Mucosa of descending colon (tissue), 3 donors: Measurements from ENCODE around the gene SCRN2. TPM values are rescaled to one million over a fixed set of nuclear protein-coding genes. Genes with fewer than 3 reads are reported as not detected.
A peak's percentile ranks its signal among the peaks of the same experiment; 100 is the strongest.

Experiments used
- ATAC-seq: fragments of 200-7000 bp; cut with Tn5 transposase; one replicate; pipeline ENCODE4 v1.9.1; 2020; ENCODE audit warnings: mild to moderate bottlenecking, moderate library complexity
- DNase-seq, 3 donors: peaks; one replicate each; pipeline ENCODE4 v3.0.0-alpha.2; 2020
- H3K36me3 ChIP-seq: fragments of 200-600 bp; one replicate; pipeline ENCODE4 v1.8.0; 2021; ENCODE audit warnings: low read depth, mild to moderate bottlenecking
- H3K4me1 ChIP-seq: fragments of 200-600 bp; one replicate; pipeline ENCODE4 v1.8.0; 2021; ENCODE audit warnings: low read depth, mild to moderate bottlenecking
- H3K4me3 ChIP-seq: fragments of 200-600 bp; one replicate; pipeline ENCODE4 v1.8.0; 2021; ENCODE audit warnings: mild to moderate bottlenecking
- H3K9me3 ChIP-seq: fragments of 200-600 bp; one replicate; pipeline ENCODE4 v1.8.0; 2021; ENCODE audit warnings: mild to moderate bottlenecking
- CTCF ChIP-seq: fragments of 200-600 bp; IDR thresholded peaks from one replicate; pipeline ENCODE4 v1.8.0; 2022; ENCODE audit warnings: antibody characterized with exemption, mild to moderate bottlenecking
- intact Hi-C, 2 donors: fragments of 100-400 bp; cut with DNase I in 1 of 2; cut with micrococcal nuclease in 1 of 2; formaldehyde crosslinking; loops; one replicate each; pipeline versions ENCODE4 v1.11.0 to v1.11.1; 2022; cut with DNase I, micrococcal nuclease
- total RNA-seq, 3 donors: library from RNA; stranded (reverse); fragmentation: NEBNext Ultra II Directional in 2 of 3; extraction: Animal tissue kit (Norgen Biotek cat#: 25700) in 2 of 3; gene quantifications; one replicate each; pipeline versions ENCODE4 v1.2.1 to v1.2.4, GENCODE V29; 2021 to 2023
- donor health status: DM: no; HTN: no; CAD: no; lungs with moderate emphysema.
- donor health status: DM: no; HTN: no; CAD: no.
- donor health status: DM: no; HTN: yes; CAD: no.

Gene SCRN2
- total RNA-seq, 3 donors from 2014 or later: 38.4 to 45.1 (median 38.5) TPM

GRCh38 chr17:47830396-47831002 lies 10.6 kb downstream of the SCRN2 start:
- peak overlapping the region; percentile 59 for H3K4me3 ChIP-seq
- ATAC-seq (peak; percentile 7), DNase-seq (peak in 1 of 3 donors; percentile 34)
- intact Hi-C loops: no loop called here
- TF ChIP-seq CTCF: no peak
- peaks cover 12% of the 10 kb centered on the region for H3K36me3 ChIP-seq
- H3K4me1 ChIP-seq: peaks cover 17% of the 10 kb centered on the region
- no peaks in the 10 kb centered on the region for H3K9me3 ChIP-seq

GRCh38 chr17:47829870-47830269 lies 11.2 kb downstream of the SCRN2 start:
- Histone ChIP-seq H3K4me1 (peaks cover 17% of the 10 kb centered on the region), H3K4me3 (no peak overlapping the region), H3K9me3 (no peaks in the 10 kb centered on the region), H3K36me3 (peaks cover 12% of the 10 kb centered on the region)
- no peak for DNase-seq
- peak; percentile 22 for ATAC-seq
- TF ChIP-seq CTCF: no peak
- intact Hi-C loops: no loop called here

DNA sequence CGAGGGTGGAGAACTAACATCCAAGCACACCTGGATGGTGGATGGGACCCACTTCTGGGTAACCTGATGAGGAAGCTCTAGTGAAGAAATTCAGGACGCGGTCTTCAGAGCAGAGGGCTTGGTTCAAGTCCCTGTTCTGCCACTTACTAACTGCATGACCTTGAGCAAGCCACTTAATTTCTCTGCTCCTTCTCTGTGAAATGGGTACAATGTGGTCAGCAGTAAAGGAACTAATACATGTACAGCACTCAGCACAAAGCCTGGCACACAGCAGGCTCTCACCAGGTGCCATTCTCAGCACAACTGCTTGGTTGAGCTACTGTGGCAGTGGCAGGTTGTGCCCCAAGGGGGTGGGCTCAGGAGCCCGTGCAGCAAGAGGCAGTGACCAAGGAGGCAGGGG lies 17.6 kb downstream of the SCRN2 start:
- H3K4me1 ChIP-seq: peaks cover 17% of the 10 kb centered on the region
- no peak for ATAC-seq
- no peaks in the 10 kb centered on the region for H3K9me3 ChIP-seq
- peaks cover 12% of the 10 kb centered on the region for H3K36me3 ChIP-seq
- no peak overlapping the region for H3K4me3 ChIP-seq
- TF ChIP-seq CTCF: no peak
- intact Hi-C loops: no loop called here
- no peak for DNase-seq

DNA sequence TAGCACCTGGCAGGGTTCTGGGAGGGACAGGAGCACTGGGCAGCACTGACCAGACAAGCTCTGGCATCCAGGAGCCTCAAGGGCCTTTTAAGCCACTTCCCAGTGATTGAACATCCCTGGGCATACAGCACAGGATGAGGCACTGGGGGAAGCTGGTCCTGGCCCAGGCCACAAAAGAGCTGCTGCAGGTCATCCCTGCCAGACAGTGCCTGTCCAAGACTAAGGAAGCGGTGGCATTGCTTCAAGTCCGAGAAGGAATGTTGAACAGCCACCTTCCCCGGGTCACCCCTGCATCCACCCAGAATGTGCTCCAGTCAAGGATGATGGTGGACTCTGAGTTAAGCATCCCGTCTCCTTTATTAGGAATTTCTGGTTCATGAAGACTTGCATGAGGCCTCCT lies 18.3 kb downstream of the SCRN2 start:
- DNase-seq: no peak
- no peak for TF ChIP-seq CTCF
- Histone ChIP-seq H3K4me3 (no peak overlapping the region), H3K9me3 (no peaks in the 10 kb centered on the region), H3K4me1 (peaks cover 17% of the 10 kb centered on the region), H3K36me3 (peaks cover 12% of the 10 kb centered on the region)
- no peak for ATAC-seq
- intact Hi-C loops: no loop called here

GRCh38 chr17:47821424-47822391 lies 19.4 kb downstream of the SCRN2 start, which contains the start of gene OSBPL7:
OSBPL7 (minus strand) TSS chr17:47821794; CDS start chr17:47820278, 1,516 bp downstream.
- Histone ChIP-seq H3K36me3 (peaks cover 5% of the 10 kb centered on the region), H3K4me3 (peak within 1 kb of the TSS; percentile 33), H3K9me3 (no peaks in the 10 kb centered on the region), H3K4me1 (peaks cover 17% of the 10 kb centered on the region)
- no peak for TF ChIP-seq CTCF
- intact Hi-C loops: no loop called here
- DNase-seq: peak; percentile 78 to 90 (median 87)
- ATAC-seq: peak; percentile 84
